Measurements from ENCODE around the gene ITIH1.

GRCh38 chr3:52831500-52832301 is 54.3 kb downstream of the ITIH1 start:
- TF ChIP-seq, protein P1, sequence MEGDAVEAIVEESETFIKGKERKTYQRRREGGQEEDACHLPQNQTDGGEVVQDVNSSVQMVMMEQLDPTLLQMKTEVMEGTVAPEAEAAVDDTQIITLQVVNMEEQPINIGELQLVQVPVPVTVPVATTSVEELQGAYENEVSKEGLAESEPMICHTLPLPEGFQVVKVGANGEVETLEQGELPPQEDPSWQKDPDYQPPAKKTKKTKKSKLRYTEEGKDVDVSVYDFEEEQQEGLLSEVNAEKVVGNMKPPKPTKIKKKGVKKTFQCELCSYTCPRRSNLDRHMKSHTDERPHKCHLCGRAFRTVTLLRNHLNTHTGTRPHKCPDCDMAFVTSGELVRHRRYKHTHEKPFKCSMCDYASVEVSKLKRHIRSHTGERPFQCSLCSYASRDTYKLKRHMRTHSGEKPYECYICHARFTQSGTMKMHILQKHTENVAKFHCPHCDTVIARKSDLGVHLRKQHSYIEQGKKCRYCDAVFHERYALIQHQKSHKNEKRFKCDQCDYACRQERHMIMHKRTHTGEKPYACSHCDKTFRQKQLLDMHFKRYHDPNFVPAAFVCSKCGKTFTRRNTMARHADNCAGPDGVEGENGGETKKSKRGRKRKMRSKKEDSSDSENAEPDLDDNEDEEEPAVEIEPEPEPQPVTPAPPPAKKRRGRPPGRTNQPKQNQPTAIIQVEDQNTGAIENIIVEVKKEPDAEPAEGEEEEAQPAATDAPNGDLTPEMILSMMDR (IDR thresholded peaks at IDR 0.05; ENCODE audit: insufficient read depth, low read depth, low read length) = no peak
- TF ChIP-seq EZH2 (IDR thresholded peaks at IDR 0.05; ENCODE audit: insufficient read depth, low read length) = no peak

Measured in astrocyte (in vitro differentiated cells and primary cell).